HG03378 (cell line): ENCODE results near the gene TLCD3A.
"Not testable (repeated sequence)": the region's sequence is repeated elsewhere in the genome, so short reads cannot be mapped to it uniquely, and the experiment has no call there.

Experiments
- ATAC-seq: cut with Tn5 transposase; IDR thresholded peaks from one replicate; pipeline ENCODE4 v1.9.1; 2021; ENCODE audit warnings: mild to moderate bottlenecking, moderate library complexity; ENCODE audit not compliant: unreplicated experiment

Gene TLCD3A

DNA sequence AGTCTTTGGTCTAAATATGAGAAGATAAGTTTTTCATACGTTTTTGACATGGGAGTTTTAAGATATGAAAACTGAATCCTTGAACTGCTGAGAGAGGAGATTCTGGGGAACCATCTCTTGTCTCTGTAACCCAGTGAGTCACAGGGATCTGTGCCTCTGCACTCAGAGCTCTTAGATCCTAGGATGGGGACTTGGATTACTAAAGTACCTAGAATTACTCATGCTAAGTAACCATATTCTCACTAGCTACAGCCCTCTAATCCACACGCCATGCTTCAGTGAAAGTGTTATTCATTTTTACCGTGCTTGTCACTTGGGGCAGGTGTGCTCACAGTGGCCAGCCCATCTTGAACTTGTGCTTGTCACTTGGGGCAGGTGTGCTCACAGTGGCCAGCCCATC is 51.7 kb downstream of the TLCD3A start:
- no peak for ATAC-seq

GRCh38 chr17:785901-786300 is 53.5 kb downstream of the TLCD3A start:
- ATAC-seq, result not testable (repeated sequence)

DNA sequence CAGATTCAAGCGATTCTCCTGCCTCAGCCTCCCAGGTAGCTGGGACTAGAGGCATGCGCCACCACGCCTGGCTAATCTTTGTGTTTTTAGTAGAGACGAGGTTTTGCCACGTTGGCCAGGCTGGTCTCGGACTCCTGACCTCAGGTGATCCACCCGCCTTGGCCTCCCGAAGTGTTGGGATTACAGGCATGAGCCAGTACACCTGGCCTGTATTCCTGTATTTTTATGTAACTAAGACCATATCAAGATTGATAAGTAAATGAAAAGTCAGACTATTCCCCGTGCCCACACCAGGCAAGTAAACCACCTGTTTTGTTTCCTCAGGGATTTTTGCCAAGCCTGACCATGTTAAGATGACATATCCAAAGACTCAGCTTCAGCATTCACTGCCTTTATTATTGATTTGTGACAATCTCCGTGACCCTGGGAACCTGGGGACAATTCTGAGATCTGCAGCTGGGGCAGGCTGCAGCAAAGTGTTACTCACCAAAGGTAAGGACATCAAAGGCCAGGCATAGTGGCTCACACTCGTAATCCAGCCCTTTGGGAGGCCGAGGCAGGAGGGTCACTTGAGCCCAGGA is 55.3 kb downstream of the TLCD3A start:
- no peak for ATAC-seq

DNA sequence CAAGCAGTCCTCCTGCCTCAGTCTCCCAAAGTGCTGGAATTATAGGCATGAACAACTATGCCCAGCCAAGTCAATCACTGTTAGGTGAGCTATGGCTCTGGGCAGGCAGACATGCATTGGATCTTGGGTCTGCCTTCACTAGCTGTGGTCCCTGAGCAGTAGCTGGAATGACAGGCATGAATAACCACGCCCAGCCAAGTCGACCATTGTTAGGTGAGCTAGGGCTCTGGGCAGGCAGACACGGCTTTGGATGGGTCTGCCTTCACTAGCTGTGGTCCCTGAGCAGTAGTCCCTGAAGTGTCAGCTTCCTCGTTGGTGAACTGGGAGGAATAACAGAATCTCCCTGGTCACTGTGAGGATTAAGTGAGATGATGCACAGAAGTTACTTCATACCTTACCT is 56.2 kb downstream of the TLCD3A start:
- ATAC-seq, result no peak

GRCh38 chr17:789160-789840 is 56.9 kb downstream of the TLCD3A start:
- no peak for ATAC-seq

GRCh38 chr17:789931-790873 is 57.8 kb downstream of the TLCD3A start:
- ATAC-seq, result not testable (repeated sequence)

GRCh38 chr17:790874-791247 is 58.5 kb downstream of the TLCD3A start:
- ATAC-seq, result not testable (repeated sequence)

DNA sequence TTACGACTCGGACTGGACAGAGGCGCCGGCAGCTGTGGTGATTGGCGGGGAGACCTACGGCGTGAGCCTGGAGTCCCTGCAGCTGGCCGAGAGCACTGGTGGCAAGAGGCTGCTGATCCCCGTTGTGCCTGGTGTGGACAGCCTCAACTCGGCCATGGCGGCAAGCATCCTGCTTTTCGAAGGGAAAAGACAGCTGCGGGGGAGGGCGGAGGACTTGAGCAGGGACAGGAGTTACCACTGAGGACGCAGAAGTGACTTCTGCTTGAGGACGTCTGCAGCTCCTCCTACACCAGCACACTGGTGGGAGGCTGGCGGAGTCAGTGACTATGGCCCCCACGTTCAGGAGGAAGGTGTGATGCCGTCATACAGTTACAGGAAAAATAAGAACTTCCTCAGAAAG is 59.4 kb downstream of the TLCD3A start:
- ATAC-seq, result no peak

DNA sequence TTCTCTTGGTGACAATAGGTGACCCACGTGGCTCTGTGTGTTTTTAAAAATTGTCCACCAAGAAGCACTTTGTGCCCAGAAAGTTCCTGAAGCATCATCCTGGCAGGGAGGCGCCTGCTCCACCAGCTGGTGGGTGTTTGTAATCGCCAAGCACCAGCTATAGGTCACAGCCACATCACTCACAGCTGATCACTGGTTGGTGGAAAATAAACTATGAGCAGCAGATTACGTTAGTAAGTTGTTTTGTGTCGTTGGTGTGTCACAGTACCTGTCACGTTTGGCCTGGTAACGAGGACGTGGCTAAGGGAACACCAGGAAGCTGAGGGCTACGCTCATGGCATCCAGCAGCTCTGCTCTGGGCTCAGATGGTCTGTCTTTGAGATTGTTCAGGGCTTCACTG is 59.9 kb downstream of the TLCD3A start:
- no peak for ATAC-seq
